ENCODE results near the gene PRPF19.

GRCh38 chr11:60844045-60844869, 62.1 kb downstream of the PRPF19 start:
- TF ChIP-seq CTCF (conservative IDR thresholded peaks at IDR 0.05; ENCODE audit: low read length) (no peak), EZH2phosphoT487 (IDR thresholded peaks at IDR 0.05; ENCODE audit: borderline replicate concordance) (no peak)
